Cardiac fibroblast (primary cell): ENCODE measurements around the gene CSF1R.

Experiments
- DNase-seq, 2 donors: peaks; one replicate each; pipeline versions ENCODE4 v3.0.0 to v3.0.0-alpha.2; 2010; ENCODE audit warnings: low read depth in 2 of 2
- H3K4me3 ChIP-seq, 2 donors: replicated peaks in 1 of 2; 1 replicate in 1 of 2; 2 replicates in 1 of 2; pipeline ENCODE4 v1.5.1; 2011; ENCODE audit warnings: low read depth in 2 of 2, low read length in 2 of 2, mild to moderate bottlenecking in 2 of 2, moderate library complexity in 1 of 2
- TF ChIP-seq, protein P1 (sequence below): IDR thresholded peaks from one replicate; pipeline ENCODE4 v1.5.1; 2011; ENCODE audit warnings: low read depth, mild to moderate bottlenecking, low read length, inconsistent platforms

Gene CSF1R

GRCh38 chr5:150069672-150070627, 16.4 kb downstream of the CSF1R start:
- no peak overlapping the region for H3K4me3 ChIP-seq
- no peak for DNase-seq
- TF ChIP-seq, protein P1, sequence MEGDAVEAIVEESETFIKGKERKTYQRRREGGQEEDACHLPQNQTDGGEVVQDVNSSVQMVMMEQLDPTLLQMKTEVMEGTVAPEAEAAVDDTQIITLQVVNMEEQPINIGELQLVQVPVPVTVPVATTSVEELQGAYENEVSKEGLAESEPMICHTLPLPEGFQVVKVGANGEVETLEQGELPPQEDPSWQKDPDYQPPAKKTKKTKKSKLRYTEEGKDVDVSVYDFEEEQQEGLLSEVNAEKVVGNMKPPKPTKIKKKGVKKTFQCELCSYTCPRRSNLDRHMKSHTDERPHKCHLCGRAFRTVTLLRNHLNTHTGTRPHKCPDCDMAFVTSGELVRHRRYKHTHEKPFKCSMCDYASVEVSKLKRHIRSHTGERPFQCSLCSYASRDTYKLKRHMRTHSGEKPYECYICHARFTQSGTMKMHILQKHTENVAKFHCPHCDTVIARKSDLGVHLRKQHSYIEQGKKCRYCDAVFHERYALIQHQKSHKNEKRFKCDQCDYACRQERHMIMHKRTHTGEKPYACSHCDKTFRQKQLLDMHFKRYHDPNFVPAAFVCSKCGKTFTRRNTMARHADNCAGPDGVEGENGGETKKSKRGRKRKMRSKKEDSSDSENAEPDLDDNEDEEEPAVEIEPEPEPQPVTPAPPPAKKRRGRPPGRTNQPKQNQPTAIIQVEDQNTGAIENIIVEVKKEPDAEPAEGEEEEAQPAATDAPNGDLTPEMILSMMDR = no peak

DNA sequence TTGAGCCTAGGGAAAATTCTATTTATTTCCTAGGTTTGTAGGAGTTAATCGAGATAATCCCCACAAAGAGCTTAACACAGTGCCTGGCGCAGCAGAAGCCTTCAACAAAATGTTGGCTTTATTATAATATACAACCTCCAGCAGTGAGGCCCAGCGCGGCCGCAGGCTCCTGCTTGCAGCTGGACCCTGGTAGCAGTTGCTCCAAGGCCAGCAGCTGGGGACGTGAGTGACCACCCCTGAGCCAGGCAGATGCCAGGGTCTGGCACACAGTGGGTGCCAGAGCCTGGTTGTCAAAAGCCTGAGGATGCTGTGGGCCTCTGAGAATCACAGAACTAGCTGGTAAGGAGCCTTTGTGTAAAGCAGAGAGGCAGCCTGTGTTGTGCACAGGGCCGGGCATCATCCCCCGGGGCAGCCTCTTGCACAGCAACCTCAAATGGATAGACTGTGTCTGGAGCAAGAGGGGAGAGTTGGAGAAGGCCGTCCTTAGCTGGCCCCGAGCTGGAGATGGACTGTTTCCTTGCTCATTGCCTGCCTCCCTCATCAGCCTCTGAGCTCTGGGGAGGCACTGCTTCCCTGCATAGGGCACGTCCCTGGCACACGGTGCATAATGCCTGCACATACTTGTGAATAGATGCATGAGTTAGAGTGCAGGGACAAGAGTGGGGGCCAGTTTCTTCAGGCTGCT, 17.3 kb downstream of the CSF1R start:
- TF ChIP-seq, protein P1 = no peak
- H3K4me3 ChIP-seq = no peak overlapping the region
- no peak for DNase-seq

- TF ChIP-seq, protein P1 = no peak
- H3K4me3 ChIP-seq = no peak overlapping the region
- DNase-seq = peak; percentile 20 to 26
Measured at GRCh38 chr5:150068472-150068871, 17.9 kb downstream of the CSF1R start.

DNA sequence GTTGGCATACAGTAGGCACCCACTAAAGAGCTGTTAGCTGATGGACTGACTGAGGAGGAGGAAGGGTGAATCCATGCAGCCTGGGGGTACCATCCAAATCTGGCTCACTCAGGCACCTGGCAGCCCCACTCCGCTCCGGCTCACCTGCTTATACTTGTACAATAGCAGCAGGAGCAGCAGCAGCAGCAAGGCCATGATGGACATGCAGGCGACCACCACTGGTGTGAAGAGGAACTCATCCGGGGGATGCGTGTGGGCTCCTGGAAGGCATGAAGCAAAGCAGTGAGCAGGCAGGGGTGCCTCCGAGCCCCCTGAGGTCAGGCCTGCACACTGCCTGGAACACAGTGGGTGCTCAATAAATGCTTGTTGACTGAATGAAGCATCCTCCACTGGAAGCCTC, 18.3 kb downstream of the CSF1R start:
- TF ChIP-seq, protein P1 = no peak
- DNase-seq = no peak
- no peak overlapping the region for H3K4me3 ChIP-seq

- no peak overlapping the region for H3K4me3 ChIP-seq
- TF ChIP-seq, protein P1 = no peak
- DNase-seq = no peak
Measured at GRCh38 chr5:150067405-150067960, 18.9 kb downstream of the CSF1R start.

DNA sequence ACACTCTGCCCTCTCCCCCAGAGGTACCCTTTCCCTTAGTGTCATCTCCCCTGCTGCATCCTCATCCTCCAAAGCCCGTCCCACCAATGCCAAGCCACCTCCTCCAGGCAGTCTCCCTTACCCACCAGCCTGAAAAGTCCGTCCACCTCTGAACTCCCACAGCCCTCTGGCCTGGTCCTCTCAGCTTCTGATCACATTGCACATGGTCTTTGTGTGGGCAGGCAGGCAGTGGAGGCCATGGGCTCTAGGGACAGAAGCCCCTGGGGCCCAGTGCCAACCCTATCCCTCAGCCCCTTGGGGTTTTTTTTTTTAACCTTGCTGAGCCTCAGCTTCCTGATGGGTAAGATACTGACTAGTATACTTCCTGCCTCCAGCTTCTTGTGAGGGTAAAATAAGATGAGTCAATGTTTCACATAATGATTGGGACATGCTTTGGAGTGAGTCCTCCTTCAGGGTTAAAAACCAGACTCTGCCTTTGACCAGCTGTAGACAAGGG, 19.4 kb downstream of the CSF1R start:
- peak; percentile 55 to 88 for DNase-seq
- TF ChIP-seq, protein P1 = no peak
- H3K4me3 ChIP-seq = no peak overlapping the region
